ENCODE data around the gene SFTPD.
"Not testable (repeated sequence)": the region's sequence is repeated elsewhere in the genome, so short reads cannot be mapped to it uniquely, and the experiment has no call there.

Gene SFTPD

DNA sequence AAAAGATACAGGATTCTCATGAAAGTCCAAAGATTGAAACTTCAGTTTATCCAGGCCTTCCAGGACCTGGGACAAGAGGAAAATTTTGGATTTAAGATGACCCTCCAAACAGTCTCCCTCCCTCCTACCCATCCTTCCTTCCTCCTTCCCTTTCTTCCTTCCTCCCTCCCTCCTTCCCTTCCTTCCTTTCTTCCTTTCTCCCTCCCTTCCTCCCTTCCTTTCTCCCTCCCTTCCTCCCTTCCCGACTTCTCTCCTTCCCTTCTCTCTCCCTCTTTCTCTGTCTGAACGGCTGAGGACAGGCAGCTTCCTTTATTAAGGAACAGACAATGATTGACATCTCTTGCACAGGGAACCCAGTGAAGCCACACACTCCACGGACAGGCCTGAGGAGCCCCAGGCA, 23.3 kb downstream of the SFTPD start:
- no peak for DNase-seq (ENCODE audit: low read depth in 2 of 2)

DNA sequence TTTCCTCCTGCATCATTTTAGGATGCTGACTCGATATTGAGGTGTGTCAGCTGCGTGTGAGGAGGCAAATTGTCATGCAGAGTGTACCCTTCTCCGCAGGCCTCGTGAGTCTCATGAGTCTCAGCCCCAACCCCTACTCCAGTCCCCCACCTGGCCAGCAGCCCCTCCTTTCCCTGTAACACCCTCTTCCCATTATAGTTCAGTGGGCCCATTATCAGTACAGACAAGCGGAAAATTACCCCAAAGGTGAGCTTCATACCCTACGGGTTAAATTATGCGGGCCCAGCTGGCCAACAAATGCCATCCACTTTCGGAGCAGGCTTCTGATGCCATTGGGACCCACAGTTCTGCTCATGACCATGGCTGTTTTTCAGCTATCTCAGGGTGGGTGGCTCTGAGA, 25.2 kb downstream of the SFTPD start:
- DNase-seq (ENCODE audit: low read depth in 2 of 2), result no peak

DNA sequence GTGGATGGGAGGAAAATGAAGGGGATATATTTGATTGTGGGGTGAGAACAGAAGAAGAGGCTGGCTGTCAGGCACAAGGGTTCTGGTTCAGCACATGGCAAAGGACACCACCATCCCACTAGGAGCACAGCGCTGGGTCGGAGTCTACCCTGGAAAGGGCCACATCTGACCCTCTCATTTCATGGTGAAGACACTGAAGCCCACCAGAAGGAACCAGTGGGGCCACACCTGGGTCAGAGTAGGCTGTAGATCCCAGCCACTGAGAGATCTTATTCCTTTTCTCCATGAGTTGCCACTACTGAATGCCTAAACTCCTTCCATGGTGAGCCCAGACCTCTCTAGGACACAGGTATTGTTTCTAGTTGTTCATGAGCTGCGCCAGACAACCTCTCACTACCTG, 25.8 kb downstream of the SFTPD start:
- no peak for DNase-seq (ENCODE audit: low read depth in 2 of 2)

DNA sequence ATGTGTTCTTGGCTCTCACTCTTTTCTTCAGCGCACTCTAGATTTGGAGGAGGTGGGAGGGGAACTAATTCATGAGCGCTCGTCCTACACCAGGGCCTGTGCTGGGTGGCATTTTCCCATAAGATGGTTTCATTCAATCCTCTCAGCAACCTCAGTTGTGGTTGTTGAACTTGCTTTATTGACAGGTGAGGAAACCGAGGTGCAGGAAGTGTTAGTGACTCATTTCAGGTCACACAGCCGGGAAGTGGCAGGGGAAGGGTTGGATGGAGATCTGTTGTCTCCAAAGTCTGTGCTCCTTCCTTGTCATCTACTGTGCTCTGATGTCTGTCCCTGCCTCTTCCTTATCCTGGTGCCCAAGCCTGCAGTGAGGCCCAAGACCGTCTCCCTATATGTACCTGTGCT, 26.9 kb downstream of the SFTPD start:
- DNase-seq (ENCODE audit: low read depth in 2 of 2), result not testable (repeated sequence)

DNA sequence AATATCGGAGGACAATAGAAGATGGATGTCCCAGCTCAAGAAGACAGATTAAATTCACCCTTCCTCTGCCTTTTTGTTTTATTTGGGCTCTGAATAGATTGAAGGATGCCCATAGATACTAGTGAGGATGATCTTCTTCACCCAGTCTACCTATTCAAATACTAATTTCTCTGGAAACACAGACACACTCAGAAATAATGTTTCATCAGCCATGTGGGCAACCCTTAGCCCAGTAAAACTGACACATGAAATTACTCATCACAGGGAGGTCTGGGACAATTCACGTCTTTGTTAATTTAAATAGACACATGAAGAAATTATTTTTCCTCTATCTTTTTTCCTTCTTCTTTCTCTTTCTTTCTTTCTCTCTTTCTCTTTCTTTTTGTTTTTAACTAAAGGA, 33.1 kb downstream of the SFTPD start:
- DNase-seq (ENCODE audit: low read depth in 2 of 2), result not testable (repeated sequence)

DNA sequence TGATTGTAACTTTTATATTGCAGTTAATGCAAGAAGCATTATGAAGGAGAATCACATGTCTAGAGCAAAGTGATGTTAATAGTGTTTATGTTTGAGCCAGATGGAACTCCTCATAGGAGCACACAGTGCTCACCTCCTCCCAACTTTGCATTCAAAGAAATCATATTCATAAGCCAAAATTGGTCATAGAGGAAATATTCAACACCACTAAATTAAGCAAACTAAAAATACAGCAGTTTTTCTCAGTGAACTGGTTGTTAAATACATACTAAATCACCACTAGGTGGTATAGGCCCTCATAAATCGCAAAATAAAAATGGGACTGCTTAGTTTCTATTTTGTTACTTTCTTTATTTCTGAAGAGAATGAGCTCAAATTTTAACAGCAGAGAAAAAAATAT, 34.4 kb downstream of the SFTPD start:
- not testable (repeated sequence) for DNase-seq (ENCODE audit: low read depth in 2 of 2)

DNA sequence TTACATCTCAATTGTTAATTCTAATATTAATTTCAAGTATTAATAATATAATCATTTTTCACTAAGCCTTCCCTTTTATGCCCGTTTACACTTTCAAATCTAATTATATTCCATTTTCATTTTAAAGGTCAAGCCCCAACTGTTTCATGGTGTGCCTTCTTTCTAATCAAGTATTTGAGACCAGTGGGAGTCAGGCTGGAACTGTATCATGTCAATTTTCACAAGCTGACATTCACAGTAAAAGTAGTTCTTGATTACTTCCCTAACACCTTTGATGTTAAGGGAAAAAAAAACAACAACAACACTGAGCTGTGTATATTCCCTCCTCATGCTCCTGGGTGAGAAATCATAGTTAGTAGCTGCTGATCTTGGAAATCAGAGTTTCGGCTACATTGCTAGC, 38.1 kb downstream of the SFTPD start:
- DNase-seq (ENCODE audit: low read depth in 2 of 2), result no peak

DNA sequence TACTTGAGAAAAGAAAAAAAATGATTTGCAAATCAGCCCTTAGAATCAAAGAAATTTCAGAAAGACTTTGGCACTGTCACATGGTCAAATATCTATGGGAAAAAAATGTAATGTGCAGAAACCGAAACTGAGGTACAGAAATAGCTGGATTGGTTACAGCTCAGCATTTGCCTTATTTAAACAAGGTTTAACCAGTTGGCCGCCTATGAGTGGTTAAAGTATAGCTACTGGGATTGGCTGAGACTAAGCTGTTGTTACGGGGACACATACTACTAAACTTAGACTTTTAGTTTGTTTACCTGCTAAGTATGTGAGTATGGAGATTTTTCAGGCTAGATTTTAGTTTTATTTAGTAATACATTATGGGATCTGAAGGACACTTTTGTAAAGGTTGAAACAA, 38.6 kb downstream of the SFTPD start:
- DNase-seq (ENCODE audit: low read depth in 2 of 2), result no peak

DNA sequence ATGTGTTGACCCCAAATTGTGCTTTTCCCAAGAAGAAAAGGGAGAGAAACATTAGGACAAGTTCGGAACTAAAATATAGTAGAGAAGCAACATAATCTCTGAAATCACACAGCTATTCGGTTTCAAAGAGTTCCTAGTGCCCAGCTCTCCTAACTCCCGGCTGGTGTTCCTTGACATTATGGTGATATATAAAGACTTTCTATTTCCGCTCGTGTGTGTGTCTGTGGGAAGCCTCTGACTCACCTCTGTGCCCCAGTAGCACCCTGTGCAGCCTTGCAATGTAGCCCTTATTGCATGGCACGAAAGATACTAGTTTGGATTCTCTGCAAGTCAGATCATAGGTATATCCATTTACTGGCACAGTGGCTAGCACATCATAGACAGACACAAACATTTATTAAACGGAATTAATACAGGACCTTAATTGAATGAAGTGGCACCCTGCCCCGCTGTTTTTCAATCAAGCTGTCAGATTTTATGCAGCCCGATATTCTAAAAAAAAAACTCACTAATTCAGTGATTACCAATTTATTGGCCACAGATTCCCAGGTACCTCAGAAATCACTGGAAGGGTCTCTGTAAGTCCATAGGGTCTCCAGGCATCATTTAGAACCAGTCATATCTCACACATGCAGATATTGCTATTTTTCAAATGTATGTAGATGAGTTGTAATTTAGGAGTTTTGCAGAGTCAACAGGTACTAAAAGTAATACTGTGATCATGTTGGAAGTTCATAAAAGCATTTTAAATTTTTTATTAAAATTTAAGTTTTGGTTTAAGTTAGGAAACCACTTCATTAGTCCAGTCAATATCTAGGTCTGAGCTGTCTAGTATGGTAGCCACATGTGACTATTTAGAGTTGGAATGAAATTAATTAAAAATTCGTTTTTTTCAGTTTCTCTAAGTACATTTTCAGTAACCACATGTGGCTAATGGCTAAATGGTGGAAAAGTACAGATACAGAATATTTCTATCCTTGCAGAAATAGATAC, 43.3 kb downstream of the SFTPD start:
- DNase-seq (ENCODE audit: low read depth in 2 of 2), result no peak

DNA sequence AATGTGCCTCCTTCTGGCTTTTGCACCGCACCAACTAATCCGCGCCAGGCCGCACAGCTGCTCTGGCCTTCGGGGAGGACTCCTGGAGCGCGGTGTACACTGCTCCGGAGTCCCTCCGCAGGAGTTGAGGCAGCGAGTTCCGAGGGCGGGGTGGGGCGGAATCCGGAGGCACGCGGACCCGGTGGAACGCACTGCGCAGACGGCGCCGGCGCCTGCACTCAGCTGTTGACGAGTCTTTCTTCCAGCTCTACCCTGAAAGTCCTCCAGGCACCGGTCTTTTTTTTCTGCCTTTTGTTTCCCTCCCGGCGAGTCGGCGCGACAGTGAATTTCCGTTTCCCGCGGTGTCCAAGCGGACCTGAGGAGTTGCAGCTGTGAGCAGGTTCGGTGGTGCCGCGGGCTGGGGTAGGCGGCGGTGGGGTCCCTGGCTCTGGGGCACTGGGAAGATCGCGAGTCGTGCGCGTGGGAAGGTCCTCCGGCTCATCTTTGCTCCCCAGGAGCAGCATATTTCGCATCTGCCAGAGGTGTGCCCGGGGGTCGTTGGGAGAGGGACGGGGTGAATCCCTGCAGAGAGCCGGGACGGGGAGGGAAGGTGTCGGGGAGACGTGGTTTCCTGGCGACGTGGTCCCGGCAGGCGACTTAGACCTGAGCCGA, 44.1 kb downstream of the SFTPD start:
- DNase-seq (ENCODE audit: low read depth in 2 of 2), result peak; percentile 34 to 48

DNA sequence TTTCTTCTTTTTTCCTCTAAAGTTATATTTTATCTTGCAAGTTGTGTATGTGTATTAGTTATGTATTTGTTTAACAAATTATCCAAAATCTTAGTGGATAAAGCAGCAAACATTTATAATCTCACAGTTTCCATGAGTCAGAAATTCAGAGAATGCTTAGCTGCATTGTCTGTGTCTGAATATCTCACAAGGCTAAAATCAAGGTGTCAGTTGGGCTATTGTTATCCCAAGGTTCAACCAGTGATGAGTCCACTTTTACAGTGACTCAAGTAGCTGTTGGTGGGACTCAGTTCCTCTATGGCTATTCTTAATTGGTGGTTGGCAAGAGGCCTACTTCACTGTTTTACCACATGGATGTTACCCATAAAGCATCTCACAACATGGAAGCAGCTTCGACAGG, 47.3 kb downstream of the SFTPD start:
- DNase-seq (ENCODE audit: low read depth in 2 of 2), result not testable (repeated sequence)

DNA sequence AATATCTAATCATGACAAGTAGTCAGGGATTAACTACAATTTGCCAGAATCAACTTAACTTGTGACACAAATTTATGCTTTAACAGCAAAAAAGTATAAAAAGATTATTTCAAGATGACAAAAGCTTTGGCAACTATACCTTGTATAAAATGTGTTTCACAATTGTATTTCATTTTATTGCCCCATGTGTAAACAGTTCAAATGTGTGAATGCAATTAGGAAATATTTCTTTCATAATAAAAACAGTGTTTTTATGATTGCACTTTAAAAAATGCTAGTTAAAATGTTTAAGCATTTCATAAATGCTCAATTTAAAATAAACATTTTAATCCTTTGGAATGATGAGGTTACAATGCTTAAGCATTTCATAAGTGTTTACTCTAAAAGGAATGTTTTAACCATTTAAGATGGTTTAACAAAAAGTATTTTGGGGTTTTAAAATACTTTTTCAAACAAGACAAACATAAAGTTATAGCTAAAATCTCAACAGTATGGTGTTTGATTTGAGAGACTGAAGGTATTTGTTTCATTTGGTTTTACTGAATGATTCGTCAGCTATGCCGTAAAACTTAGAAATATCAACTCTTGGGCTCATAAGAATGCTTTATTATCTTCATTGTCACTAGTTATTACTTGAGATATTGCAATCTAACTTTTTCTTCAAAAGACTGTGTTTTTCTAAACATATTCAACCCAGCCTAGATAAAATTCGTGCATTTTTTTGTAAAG, 50.1 kb downstream of the SFTPD start:
- no peak for DNase-seq (ENCODE audit: low read depth in 2 of 2)

DNA sequence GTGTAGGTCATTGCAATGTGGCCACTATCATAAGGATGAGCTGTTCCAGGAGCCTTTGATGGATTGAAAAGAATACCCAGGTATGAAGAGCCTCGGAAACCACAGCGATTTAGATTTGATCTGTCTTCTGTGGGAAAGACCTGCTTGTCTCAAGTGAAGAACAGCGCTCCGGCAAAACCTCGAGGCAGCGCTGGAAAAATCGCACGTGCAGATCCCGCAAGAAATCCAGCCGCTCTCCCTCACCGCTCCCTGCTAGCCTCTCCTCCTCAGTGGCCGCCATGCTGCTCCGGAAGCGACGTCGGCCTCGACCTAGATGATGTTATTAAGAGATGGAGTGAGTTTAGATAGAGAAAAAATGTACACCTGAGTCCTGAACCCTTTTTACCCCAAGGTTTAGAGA, 56.0 kb downstream of the SFTPD start:
- not testable (repeated sequence) for DNase-seq (ENCODE audit: low read depth in 2 of 2)

DNA sequence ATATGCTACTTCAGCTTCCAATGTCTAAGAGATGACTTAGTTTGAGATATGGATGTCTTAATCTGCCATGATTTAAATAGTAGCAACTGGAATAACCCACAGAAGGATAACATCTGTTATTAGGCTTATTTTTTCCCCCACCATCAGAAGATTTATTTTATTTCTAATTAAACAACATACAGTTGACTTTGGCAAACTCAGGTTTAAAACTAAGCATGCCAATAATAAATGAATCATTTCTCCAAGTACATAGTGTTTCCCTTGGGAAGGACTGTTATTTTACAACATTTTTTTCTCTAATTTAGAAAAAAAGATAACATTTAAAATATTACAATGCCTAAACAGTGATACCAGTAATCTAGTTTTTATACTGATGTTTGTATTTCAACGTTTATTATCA, 58.4 kb downstream of the SFTPD start:
- DNase-seq (ENCODE audit: low read depth in 2 of 2), result no peak

DNA sequence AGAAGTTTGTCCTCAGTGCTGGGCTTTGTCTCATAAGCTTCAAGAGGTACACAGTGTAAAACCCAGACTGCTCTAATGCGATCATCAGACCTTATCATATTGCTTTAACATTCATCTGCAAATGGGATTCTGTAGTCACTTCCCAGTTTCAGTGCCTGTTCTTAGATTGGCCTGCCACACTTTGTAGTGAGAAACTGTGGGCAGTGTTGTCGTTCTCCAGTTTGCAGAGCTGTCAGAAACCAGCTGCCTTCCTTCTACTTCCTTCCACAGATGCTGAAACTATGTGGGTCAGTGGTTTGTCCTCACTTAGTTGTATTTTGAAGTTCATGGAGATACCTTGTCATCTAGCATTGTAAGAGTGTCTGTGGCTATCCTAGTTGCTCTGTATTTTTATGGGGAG, 59.9 kb downstream of the SFTPD start:
- not testable (repeated sequence) for DNase-seq (ENCODE audit: low read depth in 2 of 2)
